ENCODE results near the gene ENTR1. TPM values are rescaled to one million over a fixed set of nuclear protein-coding genes. Genes with fewer than 3 reads are reported as not detected.

Gene ENTR1
- total RNA-seq, 4 donors from 2014 or later, result 37.4 to 93.0 (median 49.7) TPM

DNA sequence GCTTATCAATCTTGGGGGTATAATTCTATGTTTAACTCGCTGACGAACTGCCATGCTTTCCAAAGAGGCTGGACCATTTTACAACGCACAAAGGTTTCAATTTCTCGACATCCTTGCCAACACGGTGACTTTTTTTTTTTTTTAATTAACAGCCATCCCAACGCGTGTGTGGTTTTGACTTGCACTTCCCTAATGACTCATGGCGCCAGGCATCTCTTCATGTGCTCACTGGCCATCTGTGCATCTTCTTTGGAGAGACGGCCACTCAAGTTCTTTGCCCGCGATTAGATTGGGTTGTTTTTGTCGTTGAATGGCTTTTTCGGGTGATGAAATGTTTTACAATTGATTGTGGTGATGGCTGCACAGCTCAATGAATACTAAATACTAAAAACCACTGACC, 24.4 kb downstream of the ENTR1 start:
- Histone ChIP-seq H3K4me1 (no peaks in the 10 kb centered on the region), H3K4me3 (no peak overlapping the region), H3K27me3 (no peaks in the 10 kb centered on the region), H3K9me3 (no peaks in the 10 kb centered on the region), H3K27ac (no peak overlapping the region), H3K36me3 (peaks cover 89% of the 10 kb centered on the region)
- TF ChIP-seq EP300 (IDR thresholded peaks at IDR 0.05) (no peak), POLR2A (IDR thresholded peaks at IDR 0.05) (no peak), POLR2AphosphoS5 (IDR thresholded peaks at IDR 0.05) (no peak)
- TF ChIP-seq, protein P1, sequence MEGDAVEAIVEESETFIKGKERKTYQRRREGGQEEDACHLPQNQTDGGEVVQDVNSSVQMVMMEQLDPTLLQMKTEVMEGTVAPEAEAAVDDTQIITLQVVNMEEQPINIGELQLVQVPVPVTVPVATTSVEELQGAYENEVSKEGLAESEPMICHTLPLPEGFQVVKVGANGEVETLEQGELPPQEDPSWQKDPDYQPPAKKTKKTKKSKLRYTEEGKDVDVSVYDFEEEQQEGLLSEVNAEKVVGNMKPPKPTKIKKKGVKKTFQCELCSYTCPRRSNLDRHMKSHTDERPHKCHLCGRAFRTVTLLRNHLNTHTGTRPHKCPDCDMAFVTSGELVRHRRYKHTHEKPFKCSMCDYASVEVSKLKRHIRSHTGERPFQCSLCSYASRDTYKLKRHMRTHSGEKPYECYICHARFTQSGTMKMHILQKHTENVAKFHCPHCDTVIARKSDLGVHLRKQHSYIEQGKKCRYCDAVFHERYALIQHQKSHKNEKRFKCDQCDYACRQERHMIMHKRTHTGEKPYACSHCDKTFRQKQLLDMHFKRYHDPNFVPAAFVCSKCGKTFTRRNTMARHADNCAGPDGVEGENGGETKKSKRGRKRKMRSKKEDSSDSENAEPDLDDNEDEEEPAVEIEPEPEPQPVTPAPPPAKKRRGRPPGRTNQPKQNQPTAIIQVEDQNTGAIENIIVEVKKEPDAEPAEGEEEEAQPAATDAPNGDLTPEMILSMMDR (IDR thresholded peaks at IDR 0.05), result no peak
- 93% methylated on average over 13 of the region's 13 CpGs for WGBS
- no peak for DNase-seq (ENCODE audit: low spot score in 2 of 2)

DNA sequence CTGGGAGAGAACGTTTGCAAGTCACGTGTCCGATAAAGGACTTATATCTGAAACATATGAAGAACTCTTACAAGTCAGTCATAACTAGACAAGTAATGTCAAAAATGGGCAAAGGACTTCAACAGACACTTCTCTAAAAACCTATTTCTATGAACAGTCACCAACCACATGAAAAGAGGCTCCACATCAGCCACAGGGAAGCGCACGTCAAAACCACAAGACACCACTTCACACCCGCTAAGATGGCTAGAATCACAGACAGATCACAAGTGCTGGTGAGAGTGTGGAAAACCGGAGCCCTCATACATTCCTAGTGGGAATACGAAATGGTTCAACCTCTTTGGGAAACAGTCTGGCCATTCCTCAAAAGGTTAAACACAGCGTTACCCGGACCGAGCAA, 25.4 kb downstream of the ENTR1 start:
- H3K36me3 ChIP-seq, result peaks cover 92% of the 10 kb centered on the region

DNA sequence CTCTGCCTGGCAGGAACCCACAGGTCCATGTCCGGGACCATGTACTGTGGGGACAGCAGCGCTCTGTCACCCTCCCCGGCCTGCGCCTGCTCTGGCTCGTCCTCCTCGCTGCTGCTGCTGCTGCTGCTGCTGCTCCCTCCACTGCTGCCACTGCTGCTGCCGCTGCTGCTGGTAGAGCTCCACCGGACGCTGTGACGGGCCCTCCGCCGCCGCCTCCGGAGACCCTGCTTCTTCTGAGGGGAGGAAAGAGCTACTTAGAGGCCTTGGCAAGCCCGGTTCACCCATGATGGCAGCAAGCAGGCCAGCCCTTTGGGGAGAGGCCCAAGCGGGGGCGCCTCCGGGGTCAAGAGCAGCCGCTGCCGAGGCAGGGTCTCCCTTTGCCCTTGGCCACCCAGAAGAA, 27.0 kb downstream of the ENTR1 start:
- 96% methylated on average over 9 of the region's 20 CpGs for WGBS

More for the DNA sequence above, 25.4 kb downstream of the ENTR1 start:
- TF ChIP-seq POLR2A (IDR thresholded peaks at IDR 0.05) (no peak), POLR2AphosphoS5 (IDR thresholded peaks at IDR 0.05) (no peak), EP300 (IDR thresholded peaks at IDR 0.05) (no peak)
- TF ChIP-seq, protein P1 (IDR thresholded peaks at IDR 0.05), result no peak
- WGBS, result 86% methylated on average over 11 of the region's 11 CpGs
- no peak overlapping the region for H3K27ac ChIP-seq
- H3K9me3 ChIP-seq, result no peaks in the 10 kb centered on the region
- H3K4me3 ChIP-seq, result no peak overlapping the region
- no peaks in the 10 kb centered on the region for H3K27me3 ChIP-seq
- DNase-seq (ENCODE audit: low spot score in 2 of 2), result no peak
- no peaks in the 10 kb centered on the region for H3K4me1 ChIP-seq

DNA sequence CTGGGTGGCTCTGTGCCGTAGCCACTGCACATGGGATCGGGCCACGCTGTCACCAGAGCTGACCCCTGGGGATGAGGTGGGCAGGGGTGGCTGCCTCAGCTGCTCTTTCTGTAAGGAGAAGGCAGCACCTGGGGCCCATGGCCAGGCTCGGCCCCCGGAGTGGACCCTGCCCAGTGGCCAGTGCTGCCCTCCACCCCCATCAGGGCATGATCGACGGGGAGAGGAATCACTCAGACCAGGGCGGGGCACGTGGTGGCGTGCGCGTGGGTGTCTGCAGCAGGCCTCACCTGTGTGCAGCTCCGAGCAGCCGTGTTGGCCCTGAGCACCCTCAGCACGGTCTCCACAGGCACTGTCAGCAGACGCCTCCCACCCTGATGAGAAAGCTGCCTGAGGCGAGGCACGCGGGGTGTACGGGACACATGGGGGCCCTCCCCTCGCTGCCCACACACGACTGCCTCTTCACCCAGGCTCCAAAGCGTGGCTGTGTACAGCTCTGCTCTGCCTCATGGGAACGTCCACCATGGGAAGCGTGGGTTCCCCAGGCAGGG, 28.4 kb downstream of the ENTR1 start:
- Histone ChIP-seq H3K27me3 (no peaks in the 10 kb centered on the region), H3K9me3 (no peaks in the 10 kb centered on the region), H3K27ac (no peak overlapping the region), H3K36me3 (peaks cover 85% of the 10 kb centered on the region), H3K4me1 (no peaks in the 10 kb centered on the region), H3K4me3 (no peak overlapping the region)
- no peak for TF ChIP-seq POLR2A (IDR thresholded peaks at IDR 0.05)
- TF ChIP-seq POLR2AphosphoS5 (IDR thresholded peaks at IDR 0.05), result no peak
- TF ChIP-seq EP300 (IDR thresholded peaks at IDR 0.05), result no peak
- TF ChIP-seq, protein P1 (IDR thresholded peaks at IDR 0.05), result no peak
- 82% methylated on average over 12 of the region's 25 CpGs for WGBS
- no peak for DNase-seq (ENCODE audit: low spot score in 2 of 2)

More for the DNA sequence above, 27.0 kb downstream of the ENTR1 start:
- H3K27me3 ChIP-seq, result no peaks in the 10 kb centered on the region
- H3K4me3 ChIP-seq, result no peak overlapping the region
- DNase-seq (ENCODE audit: low spot score in 2 of 2), result no peak
- no peak overlapping the region for H3K27ac ChIP-seq
- no peak for TF ChIP-seq POLR2AphosphoS5 (IDR thresholded peaks at IDR 0.05)
- no peaks in the 10 kb centered on the region for H3K4me1 ChIP-seq
- peaks cover 92% of the 10 kb centered on the region for H3K36me3 ChIP-seq
- no peaks in the 10 kb centered on the region for H3K9me3 ChIP-seq

DNA sequence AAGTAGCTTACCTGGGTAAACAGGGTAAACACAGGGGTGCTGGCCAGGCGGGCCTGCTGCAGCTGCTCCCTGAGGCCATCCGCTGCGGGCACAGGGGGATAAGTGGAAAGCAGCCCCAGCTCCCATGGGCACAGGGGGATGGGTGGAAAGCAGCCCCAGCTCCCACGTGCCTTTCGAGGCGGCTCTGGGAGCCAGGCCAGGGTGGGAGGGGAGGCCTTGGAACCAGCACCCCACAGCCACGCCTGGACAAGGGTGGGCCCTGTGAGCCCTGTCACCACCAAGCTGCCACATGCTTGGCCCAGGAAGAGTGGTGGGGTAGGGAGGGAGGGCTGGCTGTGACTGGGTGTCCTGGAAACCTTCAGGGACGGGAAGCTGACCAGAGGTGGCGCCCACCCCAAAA, 29.1 kb downstream of the ENTR1 start:
- no peaks in the 10 kb centered on the region for H3K27me3 ChIP-seq
- H3K9me3 ChIP-seq, result no peaks in the 10 kb centered on the region
- TF ChIP-seq, protein P1 (IDR thresholded peaks at IDR 0.05), result no peak
- TF ChIP-seq POLR2A (IDR thresholded peaks at IDR 0.05) (no peak), POLR2AphosphoS5 (IDR thresholded peaks at IDR 0.05) (no peak), EP300 (IDR thresholded peaks at IDR 0.05) (no peak)
- 76% methylated on average over 9 of the region's 9 CpGs for WGBS
- H3K36me3 ChIP-seq, result peaks cover 78% of the 10 kb centered on the region
- H3K4me1 ChIP-seq, result no peaks in the 10 kb centered on the region
- H3K27ac ChIP-seq, result no peak overlapping the region
- no peak overlapping the region for H3K4me3 ChIP-seq
- no peak for DNase-seq (ENCODE audit: low spot score in 2 of 2)

DNA sequence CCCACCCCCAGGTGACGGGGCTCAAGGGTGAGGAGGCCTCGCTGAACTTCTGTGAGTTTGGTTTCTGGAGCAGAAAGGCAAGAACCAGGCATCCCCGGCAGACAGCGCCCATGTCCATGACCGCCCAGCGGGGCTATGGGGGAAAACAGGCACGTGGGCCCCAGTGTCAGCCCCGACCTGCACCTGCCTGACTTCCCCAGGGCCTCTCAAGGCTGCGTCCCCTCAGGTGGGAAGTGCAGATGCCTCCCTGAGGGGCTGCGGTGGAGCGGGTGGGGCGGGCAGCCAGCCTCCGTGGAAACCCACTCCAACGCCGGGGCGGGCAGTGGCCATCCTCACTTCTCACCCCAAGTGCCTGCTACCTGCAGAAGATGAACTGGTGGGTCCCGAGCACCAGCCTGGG, 30.0 kb downstream of the ENTR1 start:
- no peak for TF ChIP-seq POLR2A (IDR thresholded peaks at IDR 0.05)
- TF ChIP-seq, protein P1 (IDR thresholded peaks at IDR 0.05), result no peak
- no peak for TF ChIP-seq POLR2AphosphoS5 (IDR thresholded peaks at IDR 0.05)
- TF ChIP-seq EP300 (IDR thresholded peaks at IDR 0.05), result no peak
- 95% methylated on average over 3 of the region's 17 CpGs for WGBS
- H3K36me3 ChIP-seq, result peaks cover 73% of the 10 kb centered on the region

More for the DNA sequence above, 30.0 kb downstream of the ENTR1 start:
- no peak overlapping the region for H3K27ac ChIP-seq
- no peaks in the 10 kb centered on the region for H3K4me1 ChIP-seq
- no peaks in the 10 kb centered on the region for H3K27me3 ChIP-seq
- no peaks in the 10 kb centered on the region for H3K9me3 ChIP-seq
- DNase-seq (ENCODE audit: low spot score in 2 of 2), result no peak
- H3K4me3 ChIP-seq, result no peak overlapping the region
